ENCODE measurements around the gene MRTFB. TPM values are rescaled to one million over a fixed set of nuclear protein-coding genes. Genes with fewer than 3 reads are reported as not detected.

The MRTFB gene
- total and polyA plus RNA-seq, 11 donors = 8.0 to 38.3 (median 25.3) TPM

- no peaks in the 10 kb centered on the region for H3K9me3 ChIP-seq
- TF ChIP-seq POLR2A (IDR thresholded peaks at IDR 0.05) = no peak
- TF ChIP-seq, protein P1, sequence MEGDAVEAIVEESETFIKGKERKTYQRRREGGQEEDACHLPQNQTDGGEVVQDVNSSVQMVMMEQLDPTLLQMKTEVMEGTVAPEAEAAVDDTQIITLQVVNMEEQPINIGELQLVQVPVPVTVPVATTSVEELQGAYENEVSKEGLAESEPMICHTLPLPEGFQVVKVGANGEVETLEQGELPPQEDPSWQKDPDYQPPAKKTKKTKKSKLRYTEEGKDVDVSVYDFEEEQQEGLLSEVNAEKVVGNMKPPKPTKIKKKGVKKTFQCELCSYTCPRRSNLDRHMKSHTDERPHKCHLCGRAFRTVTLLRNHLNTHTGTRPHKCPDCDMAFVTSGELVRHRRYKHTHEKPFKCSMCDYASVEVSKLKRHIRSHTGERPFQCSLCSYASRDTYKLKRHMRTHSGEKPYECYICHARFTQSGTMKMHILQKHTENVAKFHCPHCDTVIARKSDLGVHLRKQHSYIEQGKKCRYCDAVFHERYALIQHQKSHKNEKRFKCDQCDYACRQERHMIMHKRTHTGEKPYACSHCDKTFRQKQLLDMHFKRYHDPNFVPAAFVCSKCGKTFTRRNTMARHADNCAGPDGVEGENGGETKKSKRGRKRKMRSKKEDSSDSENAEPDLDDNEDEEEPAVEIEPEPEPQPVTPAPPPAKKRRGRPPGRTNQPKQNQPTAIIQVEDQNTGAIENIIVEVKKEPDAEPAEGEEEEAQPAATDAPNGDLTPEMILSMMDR (IDR thresholded peaks at IDR 0.05) = no peak
- DNase-seq (no peak), ATAC-seq (peak in 1 of 4 donors; percentile 45)
- no peaks in the 10 kb centered on the region for H3K27me3 ChIP-seq
- peaks cover 0 to 5% (median 0%) of the 10 kb centered on the region in 9 donors for H3K36me3 ChIP-seq
- intact Hi-C loops (cut with DNase I) = no loop called here
- peak overlapping the region in 1 of 12 donors; percentile 28 for H3K27ac ChIP-seq
- 54 to 65% (median 60%) methylated on average over 4 of the region's 4 CpGs for WGBS, 4 donors
- H3K4me1 ChIP-seq = peaks cover 2 to 60% (median 25%) of the 10 kb centered on the region in 12 donors
- no peak overlapping the region for H3K4me3 ChIP-seq
Observed at GRCh38 chr16:14097182-14097959, 26.3 kb downstream of the MRTFB start.

DNA sequence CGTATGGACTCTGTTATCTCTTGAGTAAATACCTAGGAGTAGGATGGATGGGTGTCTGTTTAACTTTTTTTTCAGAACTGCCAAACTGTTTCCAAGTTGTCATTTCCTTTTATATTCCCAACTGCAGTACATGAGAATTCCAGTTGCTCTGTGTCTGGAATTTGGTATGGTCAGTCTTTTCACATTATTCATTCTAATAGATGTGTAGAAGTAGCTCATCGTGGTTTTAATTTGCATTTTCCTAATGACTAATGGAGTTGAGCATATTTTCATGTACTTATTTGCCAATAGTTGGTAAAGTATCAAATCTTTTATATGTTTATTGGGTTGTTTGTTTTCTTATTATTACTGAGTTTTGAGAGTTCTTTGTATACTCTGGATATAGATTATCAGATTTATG, 27.0 kb downstream of the MRTFB start:
- TF ChIP-seq, protein P1 (IDR thresholded peaks at IDR 0.05) = no peak
- no peak for TF ChIP-seq POLR2A (IDR thresholded peaks at IDR 0.05)
- Histone ChIP-seq H3K4me1 (peaks cover 2 to 60% (median 29%) of the 10 kb centered on the region in 12 donors), H3K9me3 (no peaks in the 10 kb centered on the region), H3K36me3 (peaks cover 0 to 5% (median 0%) of the 10 kb centered on the region in 9 donors), H3K27me3 (no peaks in the 10 kb centered on the region), H3K27ac (no peak overlapping the region), H3K4me3 (no peak overlapping the region)
- DNase-seq (no peak), ATAC-seq (no peak)
- WGBS, 4 donors = 48 to 58% (median 54%) methylated on average over 2 of the region's 2 CpGs
- intact Hi-C loops (cut with DNase I) = no loop called here

DNA sequence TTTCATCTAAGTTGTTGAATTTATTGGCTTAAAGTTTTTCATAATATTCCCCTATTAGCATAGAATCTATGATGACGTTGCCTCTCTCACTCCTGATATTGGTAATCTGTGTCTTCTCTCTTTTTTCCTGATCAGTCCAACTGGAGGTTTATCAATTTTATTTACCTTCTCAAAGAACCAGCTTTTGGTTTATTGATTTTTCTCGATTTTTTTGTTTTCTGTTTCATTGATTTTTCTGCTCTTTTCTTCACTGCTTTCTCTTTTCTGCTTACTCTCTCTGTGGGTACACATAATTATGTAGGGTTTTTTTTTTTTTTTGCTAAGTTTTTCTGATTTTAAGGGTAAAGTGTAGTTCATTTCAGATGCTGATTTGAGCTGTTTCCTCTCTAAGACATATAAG, 29.7 kb downstream of the MRTFB start:
- no peak for DNase-seq
- Histone ChIP-seq H3K36me3 (no peaks in the 10 kb centered on the region), H3K9me3 (no peaks in the 10 kb centered on the region), H3K4me1 (peaks cover 2 to 62% (median 42%) of the 10 kb centered on the region in 12 donors), H3K4me3 (no peak overlapping the region), H3K27ac (no peak overlapping the region), H3K27me3 (no peaks in the 10 kb centered on the region)
- TF ChIP-seq, protein P1 (IDR thresholded peaks at IDR 0.05) = no peak
- TF ChIP-seq POLR2A (IDR thresholded peaks at IDR 0.05) = no peak
- WGBS, 4 donors = 90 to 96% (median 91%) methylated on average over 2 of the region's 2 CpGs
- no peak for ATAC-seq
- intact Hi-C loops (cut with DNase I) = loop anchor here in 1 of 10 donors (10.0 kb wide), 1 partner anchor 74 kb away; no protein-coding TSS in a partner anchor

DNA sequence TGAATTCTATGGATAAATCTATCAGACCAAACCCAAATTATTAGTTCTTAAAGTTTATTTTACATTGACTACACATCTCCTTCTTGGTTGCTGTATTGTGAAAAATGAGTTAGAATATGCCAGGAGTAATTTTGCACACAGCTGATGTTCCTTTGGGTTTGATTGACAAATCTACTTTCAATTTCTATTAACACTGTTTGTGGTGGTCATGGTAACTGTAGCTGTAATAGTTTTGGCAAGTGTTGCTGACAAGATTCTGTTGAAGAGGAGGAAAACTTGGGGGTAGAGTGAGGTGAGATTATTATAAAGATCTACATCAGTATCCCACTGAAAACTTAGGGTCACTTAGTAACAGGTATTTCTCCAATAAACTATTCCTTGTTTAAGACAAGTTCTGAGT, 30.3 kb downstream of the MRTFB start:
- H3K27me3 ChIP-seq = no peaks in the 10 kb centered on the region
- TF ChIP-seq, protein P1 (IDR thresholded peaks at IDR 0.05) = no peak
- no peak for TF ChIP-seq POLR2A (IDR thresholded peaks at IDR 0.05)
- ATAC-seq (no peak), DNase-seq (no peak)
- peaks cover 2 to 68% (median 46%) of the 10 kb centered on the region in 12 donors for H3K4me1 ChIP-seq
- H3K36me3 ChIP-seq = no peaks in the 10 kb centered on the region
- H3K27ac ChIP-seq = no peak overlapping the region
- no peak overlapping the region for H3K4me3 ChIP-seq
- H3K9me3 ChIP-seq = no peaks in the 10 kb centered on the region
- intact Hi-C loops (cut with DNase I) = loop anchor here in 1 of 10 donors (10.0 kb wide), 1 partner anchor 73 kb away; no protein-coding TSS in a partner anchor
